GM18907 (cell line): Measurements from ENCODE around the gene NGLY1.

Experiments
- ATAC-seq: cut with Tn5 transposase; IDR thresholded peaks from one replicate; pipeline ENCODE4 v1.9.1; 2021; ENCODE audit warnings: mild to moderate bottlenecking, moderate library complexity; ENCODE audit not compliant: unreplicated experiment

Gene NGLY1

GRCh38 chr3:25782938-25783660 is at the start of gene NGLY1:
Gene NGLY1, minus strand, starts transcription at chr3:25783443. Its CDS starts 53 bp downstream, at chr3:25783390.
- ATAC-seq = peak; percentile 85

- ATAC-seq = peak; percentile 47
These were observed 48.3 kb upstream of the NGLY1 start for GRCh38 chr3:25831578-25831977.

- no peak for ATAC-seq
These were observed 47.4 kb upstream of the NGLY1 start for GRCh38 chr3:25830373-25831280.

- ATAC-seq = no peak
These were observed 43.3 kb upstream of the NGLY1 start for GRCh38 chr3:25826510-25826909.

GRCh38 chr3:25823314-25823713 is 40.1 kb upstream of the NGLY1 start:
- no peak for ATAC-seq

GRCh38 chr3:25821746-25822573 is 38.7 kb upstream of the NGLY1 start:
- ATAC-seq = no peak

- ATAC-seq = no peak
These were observed 37.7 kb upstream of the NGLY1 start for GRCh38 chr3:25820816-25821486.

- no peak for ATAC-seq
These were observed 37.1 kb upstream of the NGLY1 start for GRCh38 chr3:25820366-25820765.

- ATAC-seq = no peak
These were observed 35.1 kb upstream of the NGLY1 start for GRCh38 chr3:25818335-25818734.

GRCh38 chr3:25817638-25818037 is 34.4 kb upstream of the NGLY1 start:
- ATAC-seq = no peak

- peak; percentile 44 for ATAC-seq
These were observed 33.9 kb upstream of the NGLY1 start for GRCh38 chr3:25817107-25817506.

GRCh38 chr3:25812644-25813043 is 29.4 kb upstream of the NGLY1 start:
- no peak for ATAC-seq

- ATAC-seq = no peak
These were observed 21.4 kb upstream of the NGLY1 start for GRCh38 chr3:25804676-25805075.

GRCh38 chr3:25803833-25804232 is 20.6 kb upstream of the NGLY1 start:
- no peak for ATAC-seq

- no peak for ATAC-seq
These were observed 18.5 kb upstream of the NGLY1 start for GRCh38 chr3:25801786-25802185.

- ATAC-seq = peak; percentile 97
These were observed 6.6 kb upstream of the NGLY1 start, which contains the start of gene OXSM for GRCh38 chr3:25789596-25790556. Gene OXSM, plus strand, starts transcription at chr3:25790090. Its CDS starts 931 bp downstream, at chr3:25791021.

- no peak for ATAC-seq
These were observed 6.0 kb upstream of the NGLY1 start for GRCh38 chr3:25789209-25789595.

GRCh38 chr3:25787689-25788088 is 4.4 kb upstream of the NGLY1 start:
- no peak for ATAC-seq

- no peak for ATAC-seq
These were observed 2.6 kb upstream of the NGLY1 start for GRCh38 chr3:25785826-25786225.
